ENCODE data around the gene NOS1. TPM values are rescaled to one million over a fixed set of nuclear protein-coding genes. Genes with fewer than 3 reads are reported as not detected.

NOS1 gene
- total RNA-seq, 1 donor from 2014 or later, result 3.5 TPM

GRCh38 chr12:117161460-117162166, 199.8 kb downstream of the NOS1 start:
- no peak overlapping the region for H3K27ac ChIP-seq
- ATAC-seq (no peak), DNase-seq (no peak)
- no peaks in the 10 kb centered on the region for H3K4me1 ChIP-seq
- H3K36me3 ChIP-seq, result peaks cover 100% of the 10 kb centered on the region
- intact Hi-C loops (cut with DNase I), result no loop called here
- no peak overlapping the region for H3K4me3 ChIP-seq
- H3K9me3 ChIP-seq, result no peaks in the 10 kb centered on the region
- H3K27me3 ChIP-seq (ENCODE audit: low read depth), result no peaks in the 10 kb centered on the region
- no peak for TF ChIP-seq CTCF (IDR thresholded peaks at IDR 0.05)

- H3K27ac ChIP-seq, result no peak overlapping the region
- peaks cover 100% of the 10 kb centered on the region for H3K36me3 ChIP-seq
- intact Hi-C loops (cut with DNase I), result no loop called here
These were observed 201.8 kb downstream of the NOS1 start for GRCh38 chr12:117159674-117160073.

DNA sequence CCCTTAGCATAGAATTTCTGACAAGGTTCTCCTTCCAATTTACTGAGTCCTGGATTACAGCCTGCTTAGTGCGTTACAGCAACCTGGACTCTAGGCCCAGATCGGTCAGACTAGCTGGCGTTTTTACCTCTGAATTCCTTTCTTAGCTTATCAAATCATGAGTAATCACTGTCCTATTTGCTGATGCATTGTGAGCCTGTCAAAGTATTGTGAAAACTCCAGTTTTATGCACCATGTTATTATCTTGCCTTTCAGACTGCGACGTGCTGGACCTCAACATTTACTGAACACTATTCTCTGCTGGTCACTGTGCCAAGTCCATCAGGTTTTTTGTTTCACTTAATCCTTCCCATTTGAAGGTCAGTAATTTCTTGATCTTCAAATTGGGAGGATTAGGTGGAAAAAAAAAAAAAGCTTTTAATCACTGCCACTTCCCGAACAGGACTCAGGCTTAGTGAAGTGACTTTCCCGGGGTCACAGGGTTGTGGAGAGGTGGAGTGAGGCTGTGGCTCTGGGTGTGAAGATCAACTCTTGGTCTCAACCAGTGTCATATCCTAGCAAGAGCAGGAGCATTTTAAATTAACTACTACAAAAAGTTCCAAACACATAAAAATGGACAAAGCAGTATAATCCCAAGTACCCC, 202.4 kb downstream of the NOS1 start:
- Histone ChIP-seq H3K4me1 (no peaks in the 10 kb centered on the region), H3K4me3 (no peak overlapping the region), H3K27me3 (ENCODE audit: low read depth) (no peaks in the 10 kb centered on the region), H3K36me3 (peaks cover 100% of the 10 kb centered on the region), H3K9me3 (no peaks in the 10 kb centered on the region), H3K27ac (no peak overlapping the region)
- ATAC-seq (no peak), DNase-seq (no peak)
- no peak for TF ChIP-seq CTCF (IDR thresholded peaks at IDR 0.05)
- intact Hi-C loops (cut with DNase I), result no loop called here

More at GRCh38 chr12:117159674-117160073, 201.8 kb downstream of the NOS1 start:
- ATAC-seq (no peak), DNase-seq (no peak)
- Histone ChIP-seq H3K27me3 (ENCODE audit: low read depth) (no peaks in the 10 kb centered on the region), H3K4me1 (no peaks in the 10 kb centered on the region), H3K9me3 (no peaks in the 10 kb centered on the region), H3K4me3 (no peak overlapping the region)
- no peak for TF ChIP-seq CTCF (IDR thresholded peaks at IDR 0.05)

Other genes starting within 250 kb of the NOS1 start
- 35.4 TPM for gene FBXO21, start 171.2 kb downstream of the NOS1 start, total RNA-seq

Data from lower lobe of right lung (tissue), 2 donors.